IPS-20b (cell line): ENCODE measurements around the gene ZNF618.

Source experiments
- H3K27ac ChIP-seq: one replicate; pipeline ENCODE4 v1.5.1; 2013; ENCODE audit warnings: low read length
- H3K27me3 ChIP-seq: 2 replicates; pipeline ENCODE4 v1.6.1; 2013; ENCODE audit warnings: mild to moderate bottlenecking, low read length, inconsistent platforms; ENCODE audit not compliant: insufficient read depth
- H3K36me3 ChIP-seq: 2 replicates; pipeline ENCODE4 v1.6.1; 2013; ENCODE audit warnings: low read depth, mild to moderate bottlenecking, inconsistent platforms, low read length, moderate library complexity; ENCODE audit not compliant: insufficient read depth
- H3K4me1 ChIP-seq: 2 replicates; pipeline ENCODE4 v1.6.1; 2013; ENCODE audit warnings: mild to moderate bottlenecking, control low read depth, inconsistent platforms, low read length, moderate library complexity; ENCODE audit not compliant: insufficient read depth
- H3K4me3 ChIP-seq: 2 replicates; pipeline ENCODE4 v1.5.1; 2013; ENCODE audit warnings: mild to moderate bottlenecking, low read length, inconsistent platforms
- H3K9ac ChIP-seq: 2 replicates; pipeline ENCODE4 v1.6.1; 2013; ENCODE audit warnings: low read depth, mild to moderate bottlenecking, inconsistent platforms, low read length, moderate library complexity
- H3K9me3 ChIP-seq: 2 replicates; pipeline ENCODE4 v1.6.1; 2013; ENCODE audit warnings: mild to moderate bottlenecking, low read depth, low read length, inconsistent platforms; ENCODE audit not compliant: insufficient read depth

Gene ZNF618

DNA sequence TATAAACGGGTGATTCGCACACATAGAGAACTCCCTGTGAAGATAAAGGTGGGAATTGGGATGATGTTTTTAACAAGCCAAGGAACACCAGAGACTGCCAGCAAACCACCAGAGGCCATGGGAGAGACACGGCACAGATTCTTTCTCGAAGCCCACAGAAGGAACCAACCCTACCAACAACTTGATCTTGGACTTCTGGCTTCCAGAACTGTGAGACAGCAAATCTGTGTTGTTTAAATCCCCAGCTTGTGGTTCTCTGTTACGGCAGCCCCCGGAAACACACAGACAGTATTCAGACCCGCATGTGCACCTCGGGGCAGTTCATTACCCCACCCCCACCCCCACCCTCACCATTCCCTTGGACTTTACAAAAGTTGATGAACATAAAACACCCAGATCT is 189.2 kb downstream of the ZNF618 start:
- Histone ChIP-seq H3K27ac (no peak overlapping the region), H3K27me3 (no peaks in the 10 kb centered on the region), H3K36me3 (no peaks in the 10 kb centered on the region), H3K9ac (no peak overlapping the region), H3K4me1 (no peaks in the 10 kb centered on the region), H3K9me3 (no peaks in the 10 kb centered on the region), H3K4me3 (no peak overlapping the region)

DNA sequence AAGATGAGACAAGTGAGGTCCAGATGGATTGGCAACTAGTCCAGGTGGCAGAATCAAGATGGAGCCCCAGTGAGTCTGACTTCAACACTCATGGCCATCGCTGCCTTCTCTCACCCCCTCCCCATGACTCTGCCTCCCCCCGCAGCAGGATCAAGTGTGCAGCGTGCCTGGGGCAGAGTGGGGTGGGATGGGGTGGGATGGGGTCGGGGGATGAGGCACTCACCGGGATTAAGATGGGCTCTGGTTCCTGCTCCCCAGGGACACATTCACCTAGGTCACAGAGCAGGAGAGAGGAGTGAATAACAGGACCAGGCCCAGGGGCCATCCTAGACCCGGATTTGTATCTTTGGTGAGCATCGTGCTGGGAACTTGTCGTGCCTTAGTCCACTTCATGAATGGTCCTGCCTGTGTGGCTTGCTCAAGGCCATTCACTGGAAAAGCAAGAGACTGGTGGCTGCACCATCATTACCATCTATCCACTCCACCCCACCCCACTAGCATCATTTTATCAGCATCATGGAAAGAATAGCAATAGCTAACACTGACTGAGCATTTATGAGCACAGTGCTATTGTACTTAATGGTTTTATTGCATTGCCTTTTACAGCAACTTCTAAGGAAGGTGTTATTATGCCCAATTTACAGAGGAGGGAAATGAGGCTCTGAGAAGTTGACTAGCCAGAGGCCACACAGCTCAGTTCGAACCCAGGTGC is 193.5 kb downstream of the ZNF618 start:
- H3K27ac ChIP-seq = no peak overlapping the region
- H3K9ac ChIP-seq = no peak overlapping the region
- H3K27me3 ChIP-seq = no peaks in the 10 kb centered on the region
- no peak overlapping the region for H3K4me3 ChIP-seq
- no peaks in the 10 kb centered on the region for H3K4me1 ChIP-seq
- H3K9me3 ChIP-seq = no peaks in the 10 kb centered on the region
- H3K36me3 ChIP-seq = no peaks in the 10 kb centered on the region

DNA sequence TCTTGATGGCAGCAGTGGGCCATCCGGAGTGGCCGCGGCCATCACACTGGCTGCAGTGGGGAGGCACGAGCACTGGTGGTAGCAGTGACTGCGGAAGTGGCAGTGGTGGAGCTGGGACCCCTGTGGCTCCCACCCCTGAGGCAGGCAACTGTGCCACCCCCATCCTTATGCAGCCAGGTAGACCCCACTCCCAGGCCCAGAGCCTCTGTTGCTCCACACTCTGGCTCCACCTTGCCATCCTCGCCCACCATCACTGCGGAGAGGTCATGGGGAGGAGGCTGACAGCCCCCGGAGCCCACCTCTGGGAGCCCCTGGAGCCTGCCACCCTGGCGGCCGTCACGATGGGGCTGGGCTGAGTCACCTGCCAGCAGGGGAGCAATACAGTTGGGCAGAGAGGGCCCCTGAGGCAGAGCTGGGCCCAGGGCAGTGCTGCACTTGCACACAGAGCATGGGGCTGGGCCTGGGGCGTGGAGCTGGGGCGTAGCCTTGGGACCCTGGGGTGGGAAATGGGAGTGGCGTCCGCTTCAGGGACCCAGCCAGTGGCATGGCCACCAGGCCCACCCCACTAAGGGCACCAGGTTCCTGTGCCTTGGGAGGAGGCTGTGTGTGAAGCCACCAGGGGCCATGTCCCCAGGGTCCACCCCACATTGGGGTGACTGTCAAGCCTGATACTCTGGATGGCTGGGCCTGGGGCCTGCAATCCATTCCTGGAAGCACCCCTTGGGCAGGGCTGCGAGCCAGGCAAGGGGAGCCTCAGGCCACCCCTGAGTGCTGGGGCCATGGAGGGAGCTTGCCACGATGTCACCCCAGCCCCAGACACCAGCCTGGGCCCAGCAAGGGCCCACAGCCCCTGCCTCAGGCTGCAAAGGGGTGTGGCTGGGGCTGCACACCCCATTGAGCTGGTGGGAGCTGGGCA is 194.3 kb downstream of the ZNF618 start:
- Histone ChIP-seq H3K27ac (no peak overlapping the region), H3K27me3 (peaks cover 2% of the 10 kb centered on the region; the same call in 1 of the 2 replicates), H3K4me1 (no peaks in the 10 kb centered on the region), H3K9me3 (no peaks in the 10 kb centered on the region), H3K36me3 (no peaks in the 10 kb centered on the region), H3K4me3 (no peak overlapping the region), H3K9ac (no peak overlapping the region)

DNA sequence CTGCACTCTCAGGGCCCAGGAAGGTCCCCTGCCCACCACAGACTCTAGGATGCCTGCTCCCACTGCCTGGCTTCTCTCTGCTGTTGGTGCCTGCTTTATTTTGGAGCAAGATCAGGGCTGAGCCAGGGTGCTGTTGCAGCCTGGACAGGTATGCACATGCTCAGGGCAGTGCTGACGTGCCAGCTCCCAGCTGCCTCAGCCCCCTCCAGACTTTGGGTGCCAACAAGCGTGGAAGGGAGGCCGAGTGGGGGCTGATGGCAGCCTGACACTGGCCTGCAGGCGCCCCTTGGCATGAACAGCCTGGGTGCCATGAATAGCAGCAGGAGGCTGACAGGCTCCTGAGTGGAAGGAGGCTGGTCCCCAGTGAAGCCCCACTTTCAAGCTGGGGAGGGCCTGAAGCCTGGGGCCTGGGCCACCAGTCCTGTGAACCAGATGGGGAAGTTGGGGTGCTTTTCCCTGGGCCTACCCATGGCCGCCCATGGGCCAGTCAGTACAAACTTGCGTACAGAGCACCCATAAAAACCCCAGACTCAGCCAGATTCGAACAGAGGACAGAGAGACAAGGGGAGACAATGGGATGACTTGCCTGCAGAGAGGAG is 195.2 kb downstream of the ZNF618 start:
- H3K9ac ChIP-seq = no peak overlapping the region
- H3K27ac ChIP-seq = no peak overlapping the region
- H3K4me3 ChIP-seq = no peak overlapping the region
- no peaks in the 10 kb centered on the region for H3K36me3 ChIP-seq
- H3K9me3 ChIP-seq = no peaks in the 10 kb centered on the region
- H3K27me3 ChIP-seq = peaks cover 9% of the 10 kb centered on the region
- H3K4me1 ChIP-seq = no peaks in the 10 kb centered on the region

DNA sequence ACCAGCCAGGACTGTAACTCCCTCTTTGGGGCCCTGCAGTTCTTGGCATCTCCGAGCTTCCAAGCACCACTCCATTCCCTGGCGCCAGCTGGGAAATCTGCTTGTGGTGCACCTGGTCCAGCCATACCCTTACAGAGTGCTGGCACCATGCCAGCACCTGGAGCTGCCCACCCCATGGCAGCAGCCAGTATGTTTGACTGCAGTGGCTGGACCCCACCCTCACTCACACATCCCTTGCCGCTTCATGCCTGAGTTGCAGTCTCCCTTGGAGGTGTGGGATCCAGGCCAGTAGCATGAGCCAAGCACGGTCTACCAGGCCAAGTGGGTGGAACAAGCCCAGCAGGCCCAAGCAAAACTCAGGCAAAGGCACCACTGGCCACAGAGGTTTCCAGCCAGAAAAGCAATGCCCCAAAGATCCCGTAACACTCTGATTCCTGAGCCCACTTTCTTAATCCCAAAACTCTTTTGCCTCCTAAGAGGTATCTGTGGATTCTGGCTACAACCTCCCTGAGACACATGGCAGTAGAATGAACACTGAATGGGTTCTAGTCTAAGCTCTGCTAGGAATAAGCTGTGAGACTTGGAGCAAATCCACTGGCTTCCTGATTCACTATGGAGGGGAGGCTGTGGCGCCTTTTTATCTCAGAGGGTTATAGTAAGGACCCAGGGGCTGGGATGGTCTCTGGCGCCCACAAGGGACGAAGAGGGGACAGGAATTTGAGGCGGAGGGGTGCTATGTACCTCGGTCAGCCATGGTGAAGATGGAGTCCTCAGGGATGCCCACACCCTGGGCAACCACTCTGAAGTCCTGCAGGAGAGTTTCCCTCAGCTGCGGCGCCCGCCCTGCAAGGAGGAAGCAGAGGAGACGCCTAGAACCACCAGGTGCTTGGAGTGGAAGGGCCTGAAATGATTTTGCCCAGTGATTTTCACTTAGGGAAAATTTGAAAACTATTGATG is 196.4 kb downstream of the ZNF618 start:
- Histone ChIP-seq H3K27me3 (peaks cover 11% of the 10 kb centered on the region), H3K9me3 (no peaks in the 10 kb centered on the region), H3K36me3 (no peaks in the 10 kb centered on the region), H3K27ac (no peak overlapping the region), H3K4me1 (no peaks in the 10 kb centered on the region), H3K4me3 (no peak overlapping the region), H3K9ac (no peak overlapping the region)

DNA sequence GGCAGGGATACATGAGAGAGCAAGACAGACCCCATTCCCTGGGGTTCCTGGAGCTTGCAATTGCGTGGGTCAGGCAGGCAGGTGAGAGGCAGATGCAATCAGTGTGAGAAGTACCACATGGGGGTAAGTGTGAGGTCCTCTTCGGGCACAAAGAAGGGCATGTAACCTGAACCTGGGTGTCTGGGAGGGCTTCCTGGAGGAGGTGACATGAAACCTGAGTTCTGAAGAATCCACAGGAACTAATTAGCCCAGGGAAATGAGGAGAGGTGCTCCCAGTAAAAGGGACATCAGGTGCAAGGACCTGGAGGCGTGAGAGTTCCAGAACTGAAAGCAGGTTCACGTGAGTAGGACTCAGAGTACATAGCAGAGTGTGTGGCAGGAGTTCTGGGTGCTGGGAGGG is 199.5 kb downstream of the ZNF618 start:
- Histone ChIP-seq H3K4me3 (no peak overlapping the region), H3K9me3 (no peaks in the 10 kb centered on the region), H3K36me3 (no peaks in the 10 kb centered on the region), H3K4me1 (no peaks in the 10 kb centered on the region), H3K9ac (no peak overlapping the region), H3K27ac (no peak overlapping the region), H3K27me3 (peaks cover 11% of the 10 kb centered on the region)

DNA sequence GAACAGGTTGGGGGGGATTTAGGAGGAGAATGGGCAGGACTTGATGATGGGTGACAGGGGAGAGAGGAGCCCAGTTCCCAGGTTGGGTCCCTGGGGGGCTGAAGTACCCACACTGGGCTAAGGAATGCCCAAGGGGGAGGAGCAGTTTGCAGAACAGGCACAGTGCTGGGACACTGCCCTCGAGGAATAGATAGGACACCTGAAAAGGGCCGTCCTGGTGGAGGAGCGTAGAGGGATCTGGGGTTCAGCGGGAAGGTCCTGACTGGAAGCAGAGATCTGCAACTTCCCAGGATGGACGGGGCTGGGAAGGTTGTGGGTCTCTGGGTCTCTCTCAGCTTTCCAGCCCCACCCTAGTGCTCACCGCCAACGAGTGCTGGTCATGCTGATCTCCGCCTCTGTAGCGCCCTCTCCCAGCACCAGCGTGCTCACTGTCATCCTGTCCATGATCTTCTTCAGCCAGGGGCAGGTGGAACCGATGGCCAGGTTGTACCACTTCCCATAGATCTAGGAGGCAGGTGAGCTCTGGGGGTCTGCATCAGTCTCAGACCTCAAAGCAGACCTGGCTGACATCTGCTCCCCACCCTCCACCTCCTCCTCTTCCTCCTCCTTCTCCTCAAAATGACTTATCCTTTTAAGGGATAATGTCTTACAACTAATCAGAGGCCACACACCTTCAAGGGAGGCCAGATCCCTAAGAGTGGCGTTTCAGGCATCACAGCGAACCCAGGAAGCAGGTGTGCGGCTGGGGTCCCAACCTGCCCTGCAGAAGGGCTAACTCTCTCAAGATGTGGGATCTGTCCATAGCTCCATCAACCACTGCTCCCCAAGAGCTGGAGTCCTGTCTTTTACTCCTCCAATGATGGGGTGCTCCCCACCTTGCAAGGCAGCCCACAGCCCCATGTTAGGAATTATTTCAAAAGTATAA is 200.4 kb downstream of the ZNF618 start:
- Histone ChIP-seq H3K4me1 (no peaks in the 10 kb centered on the region), H3K27ac (no peak overlapping the region), H3K9me3 (no peaks in the 10 kb centered on the region)

DNA sequence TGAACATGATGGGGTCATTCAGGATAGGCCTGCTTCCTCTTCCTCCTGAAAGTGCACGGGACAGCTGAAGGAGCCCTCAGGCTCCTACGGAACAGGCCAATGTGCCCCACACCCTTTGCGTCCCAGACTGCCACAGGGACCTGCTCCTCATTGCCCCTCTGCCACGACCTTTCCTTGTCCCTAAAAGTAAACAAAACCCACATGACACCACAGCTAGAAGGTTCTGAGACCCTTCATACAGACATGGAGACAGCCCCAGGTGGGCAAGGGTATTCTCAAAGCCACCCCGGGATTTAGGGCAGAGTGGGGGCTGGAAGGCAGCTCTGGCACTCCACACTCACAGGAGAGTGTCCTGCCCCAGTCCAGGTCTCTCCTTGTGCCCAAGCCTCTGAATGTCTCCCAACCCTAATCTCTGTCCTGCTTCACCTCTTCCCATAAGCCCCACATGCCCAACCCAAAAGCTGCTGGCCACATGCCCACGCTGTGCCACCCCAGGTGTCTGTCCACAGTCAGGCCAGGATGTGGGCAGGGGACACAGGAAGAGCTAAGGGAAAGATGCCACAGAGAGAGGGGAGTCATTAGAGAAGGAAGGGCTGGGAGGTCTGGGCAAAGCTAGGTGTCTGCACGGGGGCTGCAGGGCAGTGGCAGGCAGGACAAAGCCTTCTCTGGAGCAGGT is 201.2 kb downstream of the ZNF618 start:
- H3K4me3 ChIP-seq = no peak overlapping the region
- H3K4me1 ChIP-seq = no peaks in the 10 kb centered on the region
- H3K9me3 ChIP-seq = no peaks in the 10 kb centered on the region
- no peak overlapping the region for H3K9ac ChIP-seq
- H3K36me3 ChIP-seq = no peaks in the 10 kb centered on the region
- H3K27ac ChIP-seq = no peak overlapping the region
- peaks cover 15% of the 10 kb centered on the region for H3K27me3 ChIP-seq

More for the DNA sequence above, 200.4 kb downstream of the ZNF618 start:
- no peak overlapping the region for H3K4me3 ChIP-seq
- no peaks in the 10 kb centered on the region for H3K36me3 ChIP-seq
- peaks cover 11% of the 10 kb centered on the region for H3K27me3 ChIP-seq
- no peak overlapping the region for H3K9ac ChIP-seq

DNA sequence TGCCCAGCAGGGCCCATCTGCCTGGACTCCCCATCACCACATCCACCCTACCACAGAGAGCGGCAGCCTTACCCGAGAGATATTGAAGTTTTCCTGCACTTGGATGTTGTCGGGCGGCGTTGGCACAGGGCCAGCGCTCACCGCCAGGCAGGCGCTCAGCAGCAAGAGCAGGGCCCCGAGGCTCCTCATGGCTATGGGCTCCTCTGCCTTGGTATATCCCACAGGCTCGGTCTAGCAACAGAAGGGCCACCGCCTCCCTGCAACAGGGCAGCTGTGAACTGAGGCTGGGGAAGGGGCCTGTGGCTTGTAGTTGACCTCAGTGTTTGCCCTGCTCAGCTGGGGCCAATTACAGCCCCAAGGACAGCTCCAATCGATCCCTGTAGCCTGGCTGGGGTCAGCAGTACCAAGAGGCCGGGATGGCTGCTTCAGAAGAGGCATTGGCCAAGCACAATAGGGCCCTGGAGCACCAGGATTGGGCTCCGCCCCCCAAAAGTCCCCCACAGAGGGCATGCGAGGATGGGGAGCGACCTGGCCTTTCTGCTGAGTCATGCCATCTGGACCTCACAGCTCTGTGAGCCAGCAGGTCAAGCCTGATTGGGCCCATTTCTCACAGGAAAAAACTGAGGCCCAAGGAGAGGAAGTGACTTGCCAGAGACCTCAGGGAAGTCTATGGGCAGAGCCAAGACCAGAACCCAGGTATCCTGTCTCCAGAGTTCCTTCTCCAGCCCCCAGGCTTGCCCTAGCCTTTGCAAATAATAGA is 202.1 kb downstream of the ZNF618 start, which contains the start of gene AMBP:
Gene AMBP, minus strand, starts transcription at position 280 of the 760 bp plus-strand sequence. Its CDS starts 91 bp downstream, at position 189.
- Histone ChIP-seq H3K27ac (no peak within 1 kb of the TSS), H3K27me3 (peaks cover 16% of the 10 kb centered on the region), H3K4me1 (no peaks in the 10 kb centered on the region), H3K9me3 (no peaks in the 10 kb centered on the region), H3K9ac (no peak within 1 kb of the TSS), H3K4me3 (no peak within 1 kb of the TSS), H3K36me3 (no peaks in the 10 kb centered on the region)
